WTC11 (cell line): ENCODE results near the gene ATG9B. TPM values are rescaled to one million over a fixed set of nuclear protein-coding genes. Genes with fewer than 3 reads are reported as not detected.

Experiments
- ARID4B ChIP-seq: sonication (generic); formaldehyde crosslinking; IDR thresholded peaks from 2 replicates; pipeline ENCODE4 v1.8.0; 2023; ENCODE audit warnings: missing genetic modification reagents, mild to moderate bottlenecking, borderline replicate concordance
- CREB1 ChIP-seq: sonication (generic); formaldehyde crosslinking; IDR thresholded peaks from 2 replicates; pipeline ENCODE4 v1.8.0; 2023; ENCODE audit warnings: mild to moderate bottlenecking, missing genetic modification reagents
- E2F4 ChIP-seq: sonication (generic); formaldehyde crosslinking; IDR thresholded peaks from 2 replicates; pipeline ENCODE4 v1.8.1; 2022; ENCODE audit warnings: low read depth, mild to moderate bottlenecking, moderate library complexity, missing genetic modification reagents, borderline replicate concordance
- ELF4 ChIP-seq: sonication (generic); formaldehyde crosslinking; IDR thresholded peaks from 2 replicates; pipeline ENCODE4 v1.8.1; 2022; ENCODE audit warnings: low read depth, mild to moderate bottlenecking, moderate library complexity, missing genetic modification reagents
- FOXP4 ChIP-seq: sonication (generic); formaldehyde crosslinking; IDR thresholded peaks from 2 replicates; pipeline ENCODE4 v1.8.0; 2022; ENCODE audit warnings: mild to moderate bottlenecking, missing genetic modification reagents
- MAX ChIP-seq: sonication (generic); formaldehyde crosslinking; IDR thresholded peaks from 2 replicates; pipeline ENCODE4 v1.8.0; 2022; ENCODE audit warnings: mild to moderate bottlenecking, missing genetic modification reagents
- NFE2L1 ChIP-seq: sonication (generic); formaldehyde crosslinking; IDR thresholded peaks from 2 replicates; pipeline ENCODE4 v1.8.1; 2023; ENCODE audit warnings: missing genetic modification reagents
- RORB ChIP-seq: fragments of 250-450 bp; sonication (Bioruptor Pico); IDR thresholded peaks from 2 replicates; pipeline ENCODE4 v1.9.0; 2021; ENCODE audit warnings: mild to moderate bottlenecking
- SMAD3 ChIP-seq: sonication (generic); formaldehyde crosslinking; IDR thresholded peaks from 2 replicates; pipeline ENCODE4 v1.8.0; 2022; ENCODE audit warnings: missing genetic modification reagents, mild to moderate bottlenecking, borderline replicate concordance
- TP53 ChIP-seq: sonication (generic); formaldehyde crosslinking; IDR thresholded peaks from 2 replicates; pipeline ENCODE4 v1.8.1; 2023; ENCODE audit warnings: mild to moderate bottlenecking, missing genetic modification reagents
- USF1 ChIP-seq: sonication (generic); formaldehyde crosslinking; IDR thresholded peaks from 2 replicates; pipeline ENCODE4 v1.8.0; 2022; ENCODE audit warnings: mild to moderate bottlenecking, missing genetic modification reagents
- ZMAT4 ChIP-seq: fragments of 250-450 bp; sonication (Bioruptor Pico); IDR thresholded peaks from 2 replicates; pipeline ENCODE4 v1.9.0; 2021; ENCODE audit warnings: mild to moderate bottlenecking
- ZNF232 ChIP-seq: sonication (generic); formaldehyde crosslinking; IDR thresholded peaks from 2 replicates; pipeline ENCODE4 v1.8.0; 2022; ENCODE audit warnings: mild to moderate bottlenecking, missing genetic modification reagents
- ZNF317 ChIP-seq: sonication (generic); formaldehyde crosslinking; IDR thresholded peaks from 2 replicates; pipeline ENCODE4 v1.8.1; 2023; ENCODE audit warnings: low read depth, mild to moderate bottlenecking, moderate library complexity, missing genetic modification reagents, borderline replicate concordance
- total RNA-seq: library from RNA; stranded (reverse); gene quantifications from 3 replicates; pipeline ENCODE4 v1.2.3, GENCODE V29; 2021
- TF ChIP-seq, protein P1 (sequence below): sonication (generic); formaldehyde crosslinking; IDR thresholded peaks from 2 replicates; pipeline ENCODE4 v1.8.1; 2023; ENCODE audit warnings: mild to moderate bottlenecking, missing genetic modification reagents
- TF ChIP-seq, protein P2 (sequence below): fragments of 250-450 bp; sonication (Bioruptor Pico); IDR thresholded peaks from 2 replicates; pipeline ENCODE4 v1.9.0; 2021; ENCODE audit warnings: mild to moderate bottlenecking, borderline replicate concordance

The ATG9B gene
- total RNA-seq, 1 experiment from 2014 or later: 2.4 TPM

DNA sequence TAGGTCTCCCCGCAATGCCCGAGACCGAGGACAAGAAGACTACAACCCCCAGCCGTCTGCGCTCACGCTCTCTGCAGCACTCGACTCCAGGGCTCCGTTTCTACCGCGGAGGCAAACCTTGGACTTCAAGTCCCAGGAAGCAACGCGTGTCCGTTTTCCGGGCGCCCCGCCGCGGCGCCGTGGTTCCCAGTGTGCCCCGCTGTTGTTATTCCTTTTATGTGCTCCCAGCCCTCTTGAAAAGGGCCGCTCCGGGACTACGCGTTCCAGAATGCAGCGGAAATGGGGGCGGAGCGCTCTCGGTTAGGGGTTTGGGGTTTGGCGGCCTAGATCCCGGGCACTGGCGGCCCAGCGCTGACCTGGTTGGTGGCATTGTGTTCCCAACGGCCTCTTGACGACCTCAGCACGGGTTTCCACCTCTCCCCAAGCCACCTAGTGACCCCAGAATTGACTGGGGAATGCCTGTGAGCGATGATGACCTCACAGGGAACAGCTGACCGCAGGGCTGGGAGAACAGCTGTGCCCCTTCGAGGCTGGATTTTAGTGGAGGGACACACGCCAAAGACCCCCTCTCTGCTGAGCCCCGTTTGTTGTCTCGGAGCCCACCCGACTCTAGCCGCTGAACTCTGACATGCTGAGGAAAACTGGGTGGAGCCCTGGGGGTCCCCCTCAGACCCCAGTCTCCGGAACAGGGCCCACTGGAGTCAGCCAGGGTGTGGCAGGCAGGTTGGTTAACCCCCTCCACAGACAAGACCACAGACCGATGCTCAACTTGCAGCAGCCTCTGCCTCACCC, 33.9 kb upstream of the ATG9B start (continued):
- peak; percentile 59; the same call in 1 of the 2 replicates for TF ChIP-seq ARID4B (CRISPR knock-in tag)
- TF ChIP-seq ZMAT4: no peak
- TF ChIP-seq, protein P1, sequence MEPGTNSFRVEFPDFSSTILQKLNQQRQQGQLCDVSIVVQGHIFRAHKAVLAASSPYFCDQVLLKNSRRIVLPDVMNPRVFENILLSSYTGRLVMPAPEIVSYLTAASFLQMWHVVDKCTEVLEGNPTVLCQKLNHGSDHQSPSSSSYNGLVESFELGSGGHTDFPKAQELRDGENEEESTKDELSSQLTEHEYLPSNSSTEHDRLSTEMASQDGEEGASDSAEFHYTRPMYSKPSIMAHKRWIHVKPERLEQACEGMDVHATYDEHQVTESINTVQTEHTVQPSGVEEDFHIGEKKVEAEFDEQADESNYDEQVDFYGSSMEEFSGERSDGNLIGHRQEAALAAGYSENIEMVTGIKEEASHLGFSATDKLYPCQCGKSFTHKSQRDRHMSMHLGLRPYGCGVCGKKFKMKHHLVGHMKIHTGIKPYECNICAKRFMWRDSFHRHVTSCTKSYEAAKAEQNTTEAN (CRISPR knock-in tag): no peak
- TF ChIP-seq TP53: no peak
- TF ChIP-seq, protein P2, sequence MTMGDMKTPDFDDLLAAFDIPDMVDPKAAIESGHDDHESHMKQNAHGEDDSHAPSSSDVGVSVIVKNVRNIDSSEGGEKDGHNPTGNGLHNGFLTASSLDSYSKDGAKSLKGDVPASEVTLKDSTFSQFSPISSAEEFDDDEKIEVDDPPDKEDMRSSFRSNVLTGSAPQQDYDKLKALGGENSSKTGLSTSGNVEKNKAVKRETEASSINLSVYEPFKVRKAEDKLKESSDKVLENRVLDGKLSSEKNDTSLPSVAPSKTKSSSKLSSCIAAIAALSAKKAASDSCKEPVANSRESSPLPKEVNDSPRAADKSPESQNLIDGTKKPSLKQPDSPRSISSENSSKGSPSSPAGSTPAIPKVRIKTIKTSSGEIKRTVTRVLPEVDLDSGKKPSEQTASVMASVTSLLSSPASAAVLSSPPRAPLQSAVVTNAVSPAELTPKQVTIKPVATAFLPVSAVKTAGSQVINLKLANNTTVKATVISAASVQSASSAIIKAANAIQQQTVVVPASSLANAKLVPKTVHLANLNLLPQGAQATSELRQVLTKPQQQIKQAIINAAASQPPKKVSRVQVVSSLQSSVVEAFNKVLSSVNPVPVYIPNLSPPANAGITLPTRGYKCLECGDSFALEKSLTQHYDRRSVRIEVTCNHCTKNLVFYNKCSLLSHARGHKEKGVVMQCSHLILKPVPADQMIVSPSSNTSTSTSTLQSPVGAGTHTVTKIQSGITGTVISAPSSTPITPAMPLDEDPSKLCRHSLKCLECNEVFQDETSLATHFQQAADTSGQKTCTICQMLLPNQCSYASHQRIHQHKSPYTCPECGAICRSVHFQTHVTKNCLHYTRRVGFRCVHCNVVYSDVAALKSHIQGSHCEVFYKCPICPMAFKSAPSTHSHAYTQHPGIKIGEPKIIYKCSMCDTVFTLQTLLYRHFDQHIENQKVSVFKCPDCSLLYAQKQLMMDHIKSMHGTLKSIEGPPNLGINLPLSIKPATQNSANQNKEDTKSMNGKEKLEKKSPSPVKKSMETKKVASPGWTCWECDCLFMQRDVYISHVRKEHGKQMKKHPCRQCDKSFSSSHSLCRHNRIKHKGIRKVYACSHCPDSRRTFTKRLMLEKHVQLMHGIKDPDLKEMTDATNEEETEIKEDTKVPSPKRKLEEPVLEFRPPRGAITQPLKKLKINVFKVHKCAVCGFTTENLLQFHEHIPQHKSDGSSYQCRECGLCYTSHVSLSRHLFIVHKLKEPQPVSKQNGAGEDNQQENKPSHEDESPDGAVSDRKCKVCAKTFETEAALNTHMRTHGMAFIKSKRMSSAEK (CRISPR knock-in tag): no peak
- no peak for TF ChIP-seq CREB1 (CRISPR knock-in tag)
- no peak for TF ChIP-seq ELF4
- no peak for TF ChIP-seq ZNF232 (CRISPR knock-in tag)
- no peak for TF ChIP-seq FOXP4 (CRISPR knock-in tag)
- TF ChIP-seq USF1 (CRISPR knock-in tag): 0 out of 2 replicates have a peak, but pooled peaks have one; percentile 8
- peak; percentile 55 for TF ChIP-seq MAX (CRISPR knock-in tag)
- no peak for TF ChIP-seq NFE2L1
- no peak for TF ChIP-seq ZNF317
- TF ChIP-seq E2F4 (CRISPR knock-in tag): no peak
- TF ChIP-seq RORB: no peak
- no peak for TF ChIP-seq SMAD3 (CRISPR knock-in tag)
